Measurements from ENCODE around the gene SMIM11.

The SMIM11 gene

GRCh38 chr21:34338226-34338625 lies 37.1 kb upstream of the SMIM11 start:
- TF ChIP-seq POLR2AphosphoS5 (IDR thresholded peaks at IDR 0.05; ENCODE audit: low read depth, low read length) (no peak), SIN3A (IDR thresholded peaks at IDR 0.05; ENCODE audit: borderline replicate concordance, insufficient read depth, low read length) (no peak), TAF1 (IDR thresholded peaks at IDR 0.05; ENCODE audit: borderline replicate concordance, insufficient read depth, low read length) (no peak), FOXP2 (optimal IDR thresholded peaks at IDR 0.05; ENCODE audit: borderline replicate concordance, extremely low read depth, extremely low read length, insufficient read depth) (no peak), REST (IDR thresholded peaks at IDR 0.05; ENCODE audit: insufficient read depth in 1 of 2, low read depth in 2 of 2, low read length in 2 of 2) (no peak)

GRCh38 chr21:34340061-34340460 lies 35.2 kb upstream of the SMIM11 start:
- TF ChIP-seq FOXP2 (optimal IDR thresholded peaks at IDR 0.05; ENCODE audit: borderline replicate concordance, extremely low read depth, extremely low read length, insufficient read depth) = no peak
- TF ChIP-seq TAF1 (IDR thresholded peaks at IDR 0.05; ENCODE audit: borderline replicate concordance, insufficient read depth, low read length) = no peak

- TF ChIP-seq SIN3A (IDR thresholded peaks at IDR 0.05; ENCODE audit: borderline replicate concordance, insufficient read depth, low read length) (no peak), TAF1 (IDR thresholded peaks at IDR 0.05; ENCODE audit: borderline replicate concordance, insufficient read depth, low read length) (no peak), REST (IDR thresholded peaks at IDR 0.05; ENCODE audit: insufficient read depth in 1 of 2, low read depth in 2 of 2, low read length in 2 of 2) (no peak), POLR2AphosphoS5 (IDR thresholded peaks at IDR 0.05; ENCODE audit: low read depth, low read length) (no peak), FOXP2 (optimal IDR thresholded peaks at IDR 0.05; ENCODE audit: borderline replicate concordance, extremely low read depth, extremely low read length, insufficient read depth) (no peak)
Measured at GRCh38 chr21:34342476-34342875, 32.8 kb upstream of the SMIM11 start.

- TF ChIP-seq REST (IDR thresholded peaks at IDR 0.05; ENCODE audit: insufficient read depth in 1 of 2, low read depth in 2 of 2, low read length in 2 of 2) (no peak), TAF1 (IDR thresholded peaks at IDR 0.05; ENCODE audit: borderline replicate concordance, insufficient read depth, low read length) (no peak), FOXP2 (optimal IDR thresholded peaks at IDR 0.05; ENCODE audit: borderline replicate concordance, extremely low read depth, extremely low read length, insufficient read depth) (no peak), POLR2AphosphoS5 (IDR thresholded peaks at IDR 0.05; ENCODE audit: low read depth, low read length) (no peak), SIN3A (IDR thresholded peaks at IDR 0.05; ENCODE audit: borderline replicate concordance, insufficient read depth, low read length) (no peak)
Measured at GRCh38 chr21:34343347-34343746, 32.0 kb upstream of the SMIM11 start.

- TF ChIP-seq FOXP2 (optimal IDR thresholded peaks at IDR 0.05; ENCODE audit: borderline replicate concordance, extremely low read depth, extremely low read length, insufficient read depth) (no peak), TAF1 (IDR thresholded peaks at IDR 0.05; ENCODE audit: borderline replicate concordance, insufficient read depth, low read length) (no peak), SIN3A (IDR thresholded peaks at IDR 0.05; ENCODE audit: borderline replicate concordance, insufficient read depth, low read length) (no peak), REST (IDR thresholded peaks at IDR 0.05; ENCODE audit: insufficient read depth in 1 of 2, low read depth in 2 of 2, low read length in 2 of 2) (no peak)
Measured at GRCh38 chr21:34343838-34344381, 31.4 kb upstream of the SMIM11 start.
